Muscle layer of duodenum (tissue), 2 donors: ENCODE results near the gene ZC3H4.
"Not testable (repeated sequence)": the region's sequence is repeated elsewhere in the genome, so short reads cannot be mapped to it uniquely, and the experiment has no call there.

Experiments
- H3K27ac ChIP-seq: one replicate; pipeline ENCODE4 v1.7.0; 2013; ENCODE audit warnings: mild to moderate bottlenecking, low read length
- H3K27me3 ChIP-seq: one replicate; pipeline ENCODE4 v1.7.0; 2013; ENCODE audit warnings: low read depth, mild to moderate bottlenecking, control low read depth, low read length
- H3K36me3 ChIP-seq, 2 donors: one replicate each; pipeline ENCODE4 v1.7.0; 2013; ENCODE audit warnings: low read length in 2 of 2, control low read depth in 1 of 2, mild to moderate bottlenecking in 1 of 2; ENCODE audit not compliant: insufficient read depth in 2 of 2, control insufficient read depth in 1 of 2
- H3K4me1 ChIP-seq, 2 donors: one replicate each; pipeline ENCODE4 v1.7.0; 2013; ENCODE audit warnings: low read length in 2 of 2, mild to moderate bottlenecking in 2 of 2, control low read depth in 1 of 2, moderate library complexity in 1 of 2; ENCODE audit not compliant: insufficient read depth in 2 of 2, control insufficient read depth in 1 of 2
- H3K4me3 ChIP-seq, 2 donors: one replicate each; pipeline ENCODE4 v1.7.0; 2013; ENCODE audit warnings: low read length in 2 of 2, low read depth in 1 of 2, mild to moderate bottlenecking in 1 of 2
- H3K9me3 ChIP-seq, 2 donors: one replicate each; pipeline ENCODE4 v1.7.0; 2013; ENCODE audit warnings: low read length in 2 of 2, control low read depth in 1 of 2, mild to moderate bottlenecking in 1 of 2; ENCODE audit not compliant: control insufficient read depth in 1 of 2
- donor health status: healthy.

Gene ZC3H4

DNA sequence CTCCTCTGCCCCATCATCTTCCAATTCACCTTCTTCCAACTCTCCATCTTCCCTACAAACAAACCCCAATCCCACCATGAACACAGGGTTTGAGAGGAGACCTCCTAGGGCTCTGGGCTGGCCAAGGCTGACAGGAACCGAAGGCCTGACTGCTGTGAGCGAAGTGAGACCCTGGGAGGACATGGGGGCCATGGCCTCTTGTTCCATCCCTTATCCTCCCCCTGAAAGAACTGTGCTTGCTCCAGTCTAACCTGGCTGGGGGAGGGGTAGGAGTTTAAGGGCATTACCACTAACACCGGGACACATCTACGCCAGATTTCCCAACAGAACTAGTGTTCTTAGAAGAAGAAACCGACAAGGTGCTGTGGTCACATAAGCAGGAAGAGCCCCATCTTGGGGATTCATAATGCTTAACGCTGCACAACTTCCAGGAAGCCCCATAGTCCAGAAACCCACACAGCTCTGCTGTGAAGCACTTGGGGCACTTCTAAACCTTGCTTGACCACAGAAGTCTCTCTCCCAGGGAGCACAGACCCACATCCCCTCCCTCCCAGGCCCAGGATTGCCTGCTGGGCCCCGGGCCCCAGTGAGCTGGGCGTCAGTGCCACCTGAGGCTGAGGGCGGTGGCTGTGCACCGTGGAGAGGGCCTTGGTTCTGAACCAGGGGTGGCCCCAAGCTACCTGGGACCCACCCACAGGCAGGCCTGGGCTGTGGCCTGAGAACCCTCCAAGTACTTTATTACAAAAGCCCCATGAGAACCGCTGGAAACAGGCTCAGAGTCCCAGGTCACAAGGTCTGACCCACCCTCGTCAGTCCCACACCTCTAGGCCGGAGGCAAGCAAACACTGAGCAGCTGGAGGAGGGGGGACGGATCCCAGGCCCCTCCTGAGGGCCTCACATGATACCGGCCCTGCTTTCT, 18.8 kb downstream of the ZC3H4 start:
- no peaks in the 10 kb centered on the region for H3K9me3 ChIP-seq
- no peak overlapping the region for H3K4me3 ChIP-seq
- peaks cover 14 to 24% of the 10 kb centered on the region in 2 donors for H3K36me3 ChIP-seq
- peaks cover 9 to 25% of the 10 kb centered on the region in 2 donors for H3K4me1 ChIP-seq
- H3K27me3 ChIP-seq: no peaks in the 10 kb centered on the region
- peak overlapping the region; percentile 86 for H3K27ac ChIP-seq

DNA sequence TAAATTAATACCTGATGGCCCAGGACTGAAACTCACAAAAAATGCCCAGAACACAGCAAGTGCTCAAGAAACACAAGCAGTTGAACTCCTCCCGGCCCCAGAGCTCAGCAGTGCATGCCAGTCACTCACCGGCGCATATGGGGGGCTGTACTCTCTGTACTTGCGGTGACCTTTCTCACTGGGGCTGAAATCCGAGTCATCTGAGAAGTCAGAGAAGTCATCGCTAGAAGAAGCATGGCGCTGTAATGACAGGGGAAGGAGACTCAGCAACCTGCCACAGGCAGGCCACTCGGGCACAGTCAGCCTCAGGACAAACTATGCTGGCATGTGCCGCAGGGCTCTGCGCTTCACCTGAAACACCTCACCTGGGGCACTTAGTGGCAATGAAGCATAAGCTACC, 19.7 kb downstream of the ZC3H4 start:
- Histone ChIP-seq H3K36me3 (peaks cover 21 to 31% of the 10 kb centered on the region in 2 donors), H3K27ac (no peak overlapping the region), H3K27me3 (no peaks in the 10 kb centered on the region), H3K9me3 (no peaks in the 10 kb centered on the region), H3K4me1 (peaks cover 9 to 25% of the 10 kb centered on the region in 2 donors), H3K4me3 (no peak overlapping the region)

DNA sequence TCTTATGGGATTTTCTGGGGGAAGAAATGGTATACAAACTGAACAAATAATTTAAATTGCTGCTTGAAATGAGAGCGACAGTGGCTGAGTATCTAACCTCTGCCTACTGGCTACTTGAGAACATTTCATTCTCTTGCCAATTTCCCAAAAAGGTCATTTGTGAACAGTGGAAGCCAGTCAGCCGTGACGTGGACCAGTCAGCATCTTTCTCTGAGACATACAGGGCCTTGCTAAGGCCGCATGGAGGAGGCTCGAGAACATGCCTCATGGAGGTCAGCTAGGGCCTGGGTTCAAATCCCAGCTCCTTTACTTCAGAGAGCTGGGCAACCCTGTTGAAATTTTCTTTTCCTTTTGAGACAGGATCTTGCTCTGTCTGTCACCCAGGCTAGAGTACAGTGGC, 20.3 kb downstream of the ZC3H4 start:
- no peaks in the 10 kb centered on the region for H3K27me3 ChIP-seq
- H3K9me3 ChIP-seq: no peaks in the 10 kb centered on the region
- H3K27ac ChIP-seq: no peak overlapping the region
- H3K4me1 ChIP-seq: peaks cover 9 to 20% of the 10 kb centered on the region in 2 donors
- no peak overlapping the region for H3K4me3 ChIP-seq
- H3K36me3 ChIP-seq: peaks cover 21 to 37% of the 10 kb centered on the region in 2 donors

DNA sequence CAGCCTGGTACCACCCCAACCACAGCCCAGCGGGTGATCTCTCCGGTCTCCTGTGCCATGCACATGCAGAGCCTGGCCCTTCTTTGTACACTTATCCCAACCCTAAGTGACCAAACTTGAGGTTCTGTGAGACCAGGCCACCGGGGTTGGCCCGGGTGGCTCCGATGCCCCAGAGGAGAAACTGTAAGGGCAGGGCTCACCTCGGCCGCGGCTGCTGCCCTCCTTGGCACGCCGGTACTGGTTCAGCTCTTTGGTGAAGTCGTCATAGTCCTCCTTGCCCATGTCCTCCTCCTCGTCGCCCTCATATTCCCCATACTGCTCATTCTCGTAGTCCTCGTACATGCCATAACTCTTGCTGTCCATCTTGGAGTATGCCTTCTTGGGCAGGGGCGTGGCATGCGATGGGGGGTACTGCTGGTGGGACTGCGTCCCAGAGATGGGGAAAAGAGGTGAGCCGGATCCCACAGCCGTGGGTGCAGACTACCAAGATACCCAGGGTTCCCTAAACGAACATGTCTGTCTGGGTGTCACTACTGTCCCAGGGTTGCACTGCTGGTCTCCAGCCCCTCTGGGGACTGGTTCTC, 23.7 kb downstream of the ZC3H4 start:
- Histone ChIP-seq H3K36me3 (peaks cover 27 to 57% of the 10 kb centered on the region in 2 donors), H3K27me3 (no peaks in the 10 kb centered on the region), H3K4me3 (no peak overlapping the region), H3K9me3 (no peaks in the 10 kb centered on the region), H3K4me1 (peaks cover 0 to 1% of the 10 kb centered on the region in 2 donors), H3K27ac (peak overlapping the region; percentile 69)

GRCh38 chr19:47086280-47086679, 27.3 kb downstream of the ZC3H4 start:
- Histone ChIP-seq H3K4me3 (no peak overlapping the region), H3K27ac (no peak overlapping the region), H3K27me3 (no peaks in the 10 kb centered on the region), H3K4me1 (no peaks in the 10 kb centered on the region), H3K9me3 (no peaks in the 10 kb centered on the region), H3K36me3 (peaks cover 48 to 83% of the 10 kb centered on the region in 2 donors)

DNA sequence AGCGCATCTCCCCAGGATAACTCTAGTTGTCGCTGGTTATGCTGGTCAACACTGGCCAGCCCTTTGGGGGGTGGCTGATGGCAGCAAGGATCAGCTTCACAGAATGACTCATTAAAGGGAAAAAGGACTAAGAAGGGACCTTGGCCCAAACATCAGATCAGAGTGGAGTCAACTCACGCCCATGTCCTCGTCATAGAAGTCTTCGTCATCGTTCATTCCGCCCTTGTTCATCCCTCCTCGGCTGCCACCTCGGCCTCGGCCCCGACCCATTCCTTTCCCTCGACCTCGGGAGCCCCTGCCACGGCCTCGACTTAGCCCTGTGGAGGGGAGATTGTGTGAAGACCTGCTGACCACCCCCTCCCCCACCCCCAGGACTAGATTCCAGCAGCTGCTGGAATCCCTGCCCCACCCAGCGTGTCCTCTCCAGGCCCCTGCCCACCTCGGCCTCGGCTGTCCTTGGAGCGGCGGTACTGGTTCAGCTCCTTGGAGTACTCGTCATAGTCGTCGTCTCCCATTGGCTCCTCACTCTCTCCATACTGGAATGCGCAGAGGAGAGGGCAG, 28.6 kb downstream of the ZC3H4 start:
- peaks cover 46 to 78% of the 10 kb centered on the region in 2 donors for H3K36me3 ChIP-seq

DNA sequence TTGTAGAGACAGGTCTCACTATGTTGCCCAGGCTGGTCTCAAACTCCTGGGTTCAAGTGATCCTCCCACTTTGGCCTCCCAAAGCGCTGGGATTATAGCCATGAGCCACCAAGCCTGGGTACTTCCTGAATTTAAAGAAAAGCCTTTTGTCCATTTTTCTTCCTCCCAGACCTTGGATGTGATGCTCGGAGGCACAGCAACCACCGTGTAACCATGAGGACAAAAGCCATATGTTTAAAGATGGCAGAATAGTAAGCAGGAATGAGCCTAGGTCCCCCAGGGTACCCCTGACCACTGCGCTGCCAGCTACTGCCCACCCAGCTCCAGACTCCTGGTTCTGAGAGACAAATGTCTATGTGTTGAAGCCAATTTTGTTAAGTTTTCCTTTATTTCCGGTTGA, 31.1 kb downstream of the ZC3H4 start:
- no peak overlapping the region for H3K27ac ChIP-seq
- H3K4me1 ChIP-seq: no peaks in the 10 kb centered on the region
- H3K27me3 ChIP-seq: no peaks in the 10 kb centered on the region
- H3K36me3 ChIP-seq: peaks cover 37 to 61% of the 10 kb centered on the region in 2 donors
- H3K9me3 ChIP-seq: no peaks in the 10 kb centered on the region
- H3K4me3 ChIP-seq: no peak overlapping the region

More for the DNA sequence above, 28.6 kb downstream of the ZC3H4 start:
- no peaks in the 10 kb centered on the region for H3K9me3 ChIP-seq
- H3K4me1 ChIP-seq: no peaks in the 10 kb centered on the region
- H3K27me3 ChIP-seq: no peaks in the 10 kb centered on the region
- H3K27ac ChIP-seq: no peak overlapping the region
- H3K4me3 ChIP-seq: no peak overlapping the region

DNA sequence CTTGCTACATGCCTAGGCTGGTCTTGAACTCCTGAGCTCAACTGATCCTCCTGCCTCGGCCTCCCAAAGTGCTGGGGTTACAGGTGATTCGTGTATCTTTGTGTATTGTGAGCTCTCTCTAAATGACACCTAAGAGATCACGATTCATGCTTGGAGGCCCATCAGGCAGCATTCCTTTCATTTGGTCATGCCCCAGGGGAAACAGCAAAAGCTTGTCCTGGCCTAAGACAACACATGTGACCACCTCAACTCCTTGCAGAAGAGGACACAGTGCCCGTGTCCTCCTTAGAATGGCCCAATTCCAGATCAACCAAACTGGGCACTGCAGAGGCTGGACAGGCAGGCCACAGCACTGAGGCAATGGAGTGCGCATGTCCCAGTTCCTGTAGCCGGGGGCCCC, 32.5 kb downstream of the ZC3H4 start:
- no peaks in the 10 kb centered on the region for H3K9me3 ChIP-seq
- H3K27ac ChIP-seq: no peak overlapping the region
- no peaks in the 10 kb centered on the region for H3K4me1 ChIP-seq
- peaks cover 40 to 57% of the 10 kb centered on the region in 2 donors for H3K36me3 ChIP-seq
- H3K27me3 ChIP-seq: no peaks in the 10 kb centered on the region
- H3K4me3 ChIP-seq: no peak overlapping the region

DNA sequence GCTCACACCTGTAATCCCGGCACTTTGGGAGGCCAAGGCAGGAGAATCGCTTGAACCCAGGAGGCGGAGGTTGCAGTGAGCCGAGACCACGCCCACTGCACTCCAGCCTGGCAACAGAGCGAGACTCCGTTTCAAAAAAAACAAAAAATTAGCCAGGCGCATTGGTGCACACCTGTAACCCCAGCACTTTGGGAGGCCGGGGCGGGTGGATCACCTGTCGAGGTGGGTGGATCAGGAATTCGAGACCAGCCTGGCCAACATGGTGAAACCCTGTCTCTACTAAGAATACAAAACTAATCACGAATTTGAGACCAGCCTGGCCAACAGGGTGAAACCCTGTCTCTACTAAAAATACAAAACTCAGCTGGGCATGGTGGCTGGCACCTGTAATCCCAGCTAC, 35.2 kb downstream of the ZC3H4 start:
- H3K9me3 ChIP-seq, H3K27me3 ChIP-seq, H3K4me3 ChIP-seq, H3K4me1 ChIP-seq, H3K27ac ChIP-seq: not testable (repeated sequence)
- H3K36me3 ChIP-seq: peaks cover 38 to 47% of the 10 kb centered on the region in 2 donors

- H3K9me3 ChIP-seq: no peaks in the 10 kb centered on the region
- no peak overlapping the region for H3K4me3 ChIP-seq
- no peaks in the 10 kb centered on the region for H3K27me3 ChIP-seq
- peaks cover 31 to 41% of the 10 kb centered on the region in 2 donors for H3K36me3 ChIP-seq
- no peak overlapping the region for H3K27ac ChIP-seq
- no peaks in the 10 kb centered on the region for H3K4me1 ChIP-seq
Observed at GRCh38 chr19:47075941-47076340, 37.6 kb downstream of the ZC3H4 start.

DNA sequence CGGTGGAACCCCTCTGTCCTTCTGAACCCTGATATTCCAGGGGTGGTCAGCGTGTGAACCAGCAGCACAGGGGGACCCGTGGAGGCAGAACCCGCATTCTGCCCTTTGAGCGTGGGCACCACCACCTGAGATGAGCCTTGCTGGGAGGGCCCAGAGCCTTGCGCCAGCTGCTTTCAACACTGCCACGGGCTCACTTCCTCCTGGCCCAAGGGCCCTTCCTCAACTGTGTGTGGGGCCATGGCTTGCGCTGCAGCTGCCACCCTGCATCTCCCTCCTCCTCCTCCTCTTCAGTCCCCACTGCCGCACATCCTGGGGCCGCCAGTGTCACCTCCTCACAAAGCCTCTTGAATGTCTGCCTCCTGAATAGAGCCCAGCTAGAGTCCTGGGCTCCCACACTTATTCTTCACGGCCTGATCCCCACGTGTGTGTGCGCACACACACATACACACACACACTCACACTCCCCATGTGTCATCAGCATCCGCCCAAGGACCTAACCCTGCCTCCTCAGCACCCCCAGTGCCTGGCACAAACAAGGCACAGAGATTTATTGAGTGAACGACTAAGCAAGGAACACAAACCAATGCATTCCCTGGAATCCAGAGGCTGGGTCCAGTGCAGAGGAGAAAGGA, 38.3 kb downstream of the ZC3H4 start:
- no peaks in the 10 kb centered on the region for H3K4me1 ChIP-seq
- peaks cover 31 to 43% of the 10 kb centered on the region in 2 donors for H3K36me3 ChIP-seq
- no peak overlapping the region for H3K4me3 ChIP-seq
- no peaks in the 10 kb centered on the region for H3K27me3 ChIP-seq
- H3K27ac ChIP-seq: no peak overlapping the region
- H3K9me3 ChIP-seq: no peaks in the 10 kb centered on the region
